KMS-11 (cell line): ENCODE data around the gene BORA.
"Not testable (repeated sequence)": the region's sequence is repeated elsewhere in the genome, so short reads cannot be mapped to it uniquely, and the experiment has no call there.

ENCODE experiments used
- H2AFZ ChIP-seq: fragments of 200-600 bp; sonication (generic); 2 replicates; pipeline ENCODE4 v1.6.1; 2016; ENCODE audit warnings: antibody characterized with exemption, mixed run types, low read depth
- H3K27ac ChIP-seq: fragments of 200-600 bp; sonication (generic); 2 replicates; pipeline ENCODE4 v1.6.1; 2016; ENCODE audit warnings: mild to moderate bottlenecking, mixed run types
- H3K27me3 ChIP-seq: fragments of 200-600 bp; sonication (generic); 2 replicates; pipeline ENCODE4 v1.6.1; 2017; ENCODE audit warnings: mild to moderate bottlenecking, low read depth, mixed run types, moderate library complexity; ENCODE audit not compliant: insufficient read depth
- H3K36me3 ChIP-seq: fragments of 200-600 bp; sonication (generic); 2 replicates; pipeline ENCODE4 v1.6.1; 2017; ENCODE audit warnings: mild to moderate bottlenecking, mixed run types; ENCODE audit not compliant: insufficient read depth
- H3K4me1 ChIP-seq: fragments of 200-600 bp; sonication (generic); 2 replicates; pipeline ENCODE4 v1.6.1; 2016; ENCODE audit warnings: mild to moderate bottlenecking, low read depth, mixed run types; ENCODE audit not compliant: poor library complexity, severe bottlenecking
- H3K4me2 ChIP-seq: fragments of 200-600 bp; sonication (generic); 2 replicates; pipeline ENCODE4 v1.7.0; 2016; ENCODE audit warnings: mild to moderate bottlenecking, mixed run types
- H3K4me3 ChIP-seq: fragments of 200-600 bp; sonication (generic); IDR thresholded peaks from 2 replicates; pipeline ENCODE4 v1.6.1; 2017; ENCODE audit warnings: low read depth, low read length, mixed read lengths; ENCODE audit not compliant: insufficient read depth
- H3K79me2 ChIP-seq: fragments of 200-600 bp; sonication (generic); 2 replicates; pipeline ENCODE4 v1.6.1; 2016; ENCODE audit warnings: low read depth, mixed run types; ENCODE audit not compliant: insufficient read depth
- H3K9ac ChIP-seq: fragments of 200-600 bp; sonication (generic); 2 replicates; pipeline ENCODE4 v1.6.1; 2016; ENCODE audit warnings: mild to moderate bottlenecking, mixed run types
- H4K20me1 ChIP-seq: fragments of 200-600 bp; sonication (generic); 2 replicates; pipeline ENCODE4 v1.6.1; 2016; ENCODE audit warnings: mild to moderate bottlenecking, mixed run types; ENCODE audit not compliant: insufficient read depth
- TF ChIP-seq, protein P1 (sequence below): fragments of 200-600 bp; sonication (generic); conservative IDR thresholded peaks from 2 replicates; pipeline ENCODE4 v1.6.1; 2017; ENCODE audit warnings: low read depth, mild to moderate bottlenecking, antibody characterized with exemption, low read length, moderate library complexity, mixed read lengths

The BORA gene

GRCh38 chr13:72782717-72783116 is 55.0 kb downstream of the BORA start:
- H3K79me2 ChIP-seq = peaks cover 42% of the 10 kb centered on the region
- TF ChIP-seq, protein P1, sequence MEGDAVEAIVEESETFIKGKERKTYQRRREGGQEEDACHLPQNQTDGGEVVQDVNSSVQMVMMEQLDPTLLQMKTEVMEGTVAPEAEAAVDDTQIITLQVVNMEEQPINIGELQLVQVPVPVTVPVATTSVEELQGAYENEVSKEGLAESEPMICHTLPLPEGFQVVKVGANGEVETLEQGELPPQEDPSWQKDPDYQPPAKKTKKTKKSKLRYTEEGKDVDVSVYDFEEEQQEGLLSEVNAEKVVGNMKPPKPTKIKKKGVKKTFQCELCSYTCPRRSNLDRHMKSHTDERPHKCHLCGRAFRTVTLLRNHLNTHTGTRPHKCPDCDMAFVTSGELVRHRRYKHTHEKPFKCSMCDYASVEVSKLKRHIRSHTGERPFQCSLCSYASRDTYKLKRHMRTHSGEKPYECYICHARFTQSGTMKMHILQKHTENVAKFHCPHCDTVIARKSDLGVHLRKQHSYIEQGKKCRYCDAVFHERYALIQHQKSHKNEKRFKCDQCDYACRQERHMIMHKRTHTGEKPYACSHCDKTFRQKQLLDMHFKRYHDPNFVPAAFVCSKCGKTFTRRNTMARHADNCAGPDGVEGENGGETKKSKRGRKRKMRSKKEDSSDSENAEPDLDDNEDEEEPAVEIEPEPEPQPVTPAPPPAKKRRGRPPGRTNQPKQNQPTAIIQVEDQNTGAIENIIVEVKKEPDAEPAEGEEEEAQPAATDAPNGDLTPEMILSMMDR = no peak
- peak overlapping the region; percentile 73; the same call in 1 of the 2 replicates for H3K9ac ChIP-seq
- H3K27me3 ChIP-seq = no peaks in the 10 kb centered on the region
- H3K36me3 ChIP-seq = no peaks in the 10 kb centered on the region
- no peak overlapping the region for H3K4me3 ChIP-seq
- peak overlapping the region; percentile 42 for H2AFZ ChIP-seq
- H3K4me1 ChIP-seq = peaks cover 20% of the 10 kb centered on the region
- H3K27ac ChIP-seq = peak overlapping the region; percentile 71
- peak overlapping the region; percentile 51 for H3K4me2 ChIP-seq
- H4K20me1 ChIP-seq = no peaks in the 10 kb centered on the region

DNA sequence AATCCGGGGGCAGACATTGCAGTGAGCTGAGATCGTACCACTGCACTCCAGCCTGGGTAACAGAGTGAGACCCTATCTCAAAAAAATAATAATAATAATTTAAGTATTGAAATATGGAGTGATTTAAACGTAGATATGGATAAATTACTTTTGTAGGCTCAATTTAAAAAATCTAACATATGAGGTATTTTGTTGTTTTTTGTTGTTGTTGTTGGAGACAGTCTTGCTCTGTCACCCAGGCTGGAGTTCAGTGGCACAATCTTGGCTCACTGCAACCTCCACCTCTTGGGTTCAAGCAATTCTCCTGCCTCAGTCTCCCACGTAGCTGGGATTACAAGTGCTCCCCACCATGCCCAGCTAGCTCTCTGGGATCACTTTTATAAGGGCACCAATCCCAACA is 57.0 kb downstream of the BORA start:
- not testable (repeated sequence) for H3K27me3 ChIP-seq, H2AFZ ChIP-seq, H3K4me3 ChIP-seq, H3K9ac ChIP-seq, H3K27ac ChIP-seq, H4K20me1 ChIP-seq, H3K4me2 ChIP-seq, H3K36me3 ChIP-seq
- Histone ChIP-seq H3K4me1 (peaks cover 20% of the 10 kb centered on the region), H3K79me2 (peaks cover 34% of the 10 kb centered on the region)

DNA sequence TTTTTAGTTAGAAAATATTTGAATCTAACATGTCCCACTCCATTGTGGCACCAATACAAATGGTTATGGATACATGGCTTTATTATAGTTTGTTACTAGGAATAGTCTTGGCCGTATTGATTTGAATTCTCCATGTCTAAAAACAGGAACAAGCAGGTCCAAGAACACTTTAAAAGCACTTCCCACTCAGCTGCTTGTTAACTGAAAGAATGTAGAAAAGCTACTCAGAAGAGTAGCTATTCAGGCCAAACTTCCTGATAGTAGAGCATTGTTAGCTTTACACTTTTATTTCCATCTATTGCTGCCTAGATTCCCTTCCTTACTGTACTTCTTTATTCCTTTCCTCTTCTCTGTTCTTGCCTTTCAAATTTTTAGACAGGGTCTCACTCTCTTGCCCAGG is 61.1 kb downstream of the BORA start:
- Histone ChIP-seq H3K36me3 (no peaks in the 10 kb centered on the region), H3K4me2 (no peak overlapping the region), H3K79me2 (peaks cover 2% of the 10 kb centered on the region; the same call in 1 of the 2 replicates), H3K27ac (no peak overlapping the region), H3K9ac (no peak overlapping the region), H3K4me3 (no peak overlapping the region), H4K20me1 (no peaks in the 10 kb centered on the region), H3K27me3 (no peaks in the 10 kb centered on the region), H2AFZ (no peak overlapping the region), H3K4me1 (peaks cover 9% of the 10 kb centered on the region)
- TF ChIP-seq, protein P1 = no peak

- Histone ChIP-seq H3K79me2 (no peaks in the 10 kb centered on the region), H3K9ac (no peak overlapping the region), H3K4me1 (peaks cover 7% of the 10 kb centered on the region)
Observed at GRCh38 chr13:72792640-72793039, 64.9 kb downstream of the BORA start.

DNA sequence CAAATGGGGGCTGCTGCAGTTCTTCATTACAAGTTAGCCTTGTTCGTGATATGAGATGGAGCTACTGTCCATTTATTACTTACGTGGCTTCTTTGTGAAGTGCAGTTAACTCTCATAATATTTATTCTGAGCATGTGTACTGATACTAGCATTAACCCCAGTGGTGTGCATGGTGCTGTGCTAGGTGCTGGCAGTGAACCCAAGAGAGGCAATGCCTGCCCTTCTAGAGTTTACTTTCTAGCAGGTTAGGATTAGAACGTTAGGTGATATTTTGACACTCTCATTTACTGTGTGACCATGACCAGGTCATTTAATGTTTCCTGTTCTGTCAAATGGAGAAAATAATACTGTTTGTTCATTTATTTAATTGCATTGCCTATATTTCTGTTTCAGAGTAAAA is 71.1 kb downstream of the BORA start:
- Histone ChIP-seq H3K27me3 (no peaks in the 10 kb centered on the region), H2AFZ (no peak overlapping the region), H3K27ac (no peak overlapping the region), H3K79me2 (no peaks in the 10 kb centered on the region), H3K9ac (no peak overlapping the region), H3K4me3 (no peak overlapping the region), H3K4me1 (no peaks in the 10 kb centered on the region), H3K4me2 (no peak overlapping the region), H4K20me1 (no peaks in the 10 kb centered on the region), H3K36me3 (no peaks in the 10 kb centered on the region)
- TF ChIP-seq, protein P1 = no peak

More at GRCh38 chr13:72792640-72793039, 64.9 kb downstream of the BORA start:
- H3K27ac ChIP-seq = no peak overlapping the region
- TF ChIP-seq, protein P1 = no peak
- H3K4me3 ChIP-seq = no peak overlapping the region
- H3K27me3 ChIP-seq = no peaks in the 10 kb centered on the region
- H4K20me1 ChIP-seq = no peaks in the 10 kb centered on the region
- no peaks in the 10 kb centered on the region for H3K36me3 ChIP-seq
- H3K4me2 ChIP-seq = no peak overlapping the region
- H2AFZ ChIP-seq = no peak overlapping the region
